Astrocyte (in vitro differentiated cells and primary cell): ENCODE data around the gene TXLNB.

ENCODE experiments used
- EZH2 ChIP-seq: IDR thresholded peaks from 2 replicates; pipeline ENCODE4 v1.6.1; 2012; ENCODE audit warnings: mild to moderate bottlenecking, low read length, inconsistent platforms; ENCODE audit not compliant: insufficient read depth
- TF ChIP-seq, protein P1 (sequence below): IDR thresholded peaks from 2 replicates; pipeline ENCODE4 v1.5.1; 2011; ENCODE audit warnings: low read depth, mild to moderate bottlenecking, inconsistent platforms, low read length, moderate library complexity; ENCODE audit not compliant: insufficient read depth

DNA sequence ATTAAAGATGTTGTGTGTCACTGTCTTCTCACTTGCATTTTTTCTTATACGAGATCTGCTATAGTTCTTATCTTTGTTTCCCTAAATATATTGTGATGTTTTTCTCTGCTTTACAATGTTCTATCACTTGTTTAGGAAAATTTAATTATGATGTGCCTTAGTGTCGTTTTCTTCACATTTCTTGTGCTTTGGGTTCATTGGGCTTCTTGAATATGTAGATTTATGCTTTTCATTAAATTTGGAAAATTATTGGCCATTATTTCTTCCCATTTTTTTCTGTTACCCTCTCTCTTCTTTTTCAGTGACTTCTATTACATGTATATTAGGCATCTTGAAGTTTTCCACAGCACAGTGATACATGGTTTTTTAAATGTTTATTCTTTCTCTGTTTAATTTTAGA lies 49.3 kb upstream of the TXLNB start:
- TF ChIP-seq, protein P1, sequence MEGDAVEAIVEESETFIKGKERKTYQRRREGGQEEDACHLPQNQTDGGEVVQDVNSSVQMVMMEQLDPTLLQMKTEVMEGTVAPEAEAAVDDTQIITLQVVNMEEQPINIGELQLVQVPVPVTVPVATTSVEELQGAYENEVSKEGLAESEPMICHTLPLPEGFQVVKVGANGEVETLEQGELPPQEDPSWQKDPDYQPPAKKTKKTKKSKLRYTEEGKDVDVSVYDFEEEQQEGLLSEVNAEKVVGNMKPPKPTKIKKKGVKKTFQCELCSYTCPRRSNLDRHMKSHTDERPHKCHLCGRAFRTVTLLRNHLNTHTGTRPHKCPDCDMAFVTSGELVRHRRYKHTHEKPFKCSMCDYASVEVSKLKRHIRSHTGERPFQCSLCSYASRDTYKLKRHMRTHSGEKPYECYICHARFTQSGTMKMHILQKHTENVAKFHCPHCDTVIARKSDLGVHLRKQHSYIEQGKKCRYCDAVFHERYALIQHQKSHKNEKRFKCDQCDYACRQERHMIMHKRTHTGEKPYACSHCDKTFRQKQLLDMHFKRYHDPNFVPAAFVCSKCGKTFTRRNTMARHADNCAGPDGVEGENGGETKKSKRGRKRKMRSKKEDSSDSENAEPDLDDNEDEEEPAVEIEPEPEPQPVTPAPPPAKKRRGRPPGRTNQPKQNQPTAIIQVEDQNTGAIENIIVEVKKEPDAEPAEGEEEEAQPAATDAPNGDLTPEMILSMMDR: no peak
- no peak for TF ChIP-seq EZH2
